OCI-LY7 (cell line): ENCODE results near the gene ATP5MC2. TPM values are rescaled to one million over a fixed set of nuclear protein-coding genes. Genes with fewer than 3 reads are reported as not detected.
A peak's percentile ranks its signal among the peaks of the same experiment; 100 is the strongest.

Experiments used
- BruUV-seq: library from RNA; stranded (reverse); fragments of 400-500 nt; replicated peaks from 2 replicates; lab custom pipeline; 2021; lab: Mats Ljungman, UMichigan
- CTCF ChIA-PET: fragments of 300-600 bp; sonication (Branson Sonifier 250); formaldehyde crosslinking; loops from one replicate; lab custom pipeline; 2022; ENCODE audit warnings: antibody characterized with exemption; ENCODE audit not compliant: unreplicated experiment; lab: Charles Lee
- POLR2A ChIA-PET: fragments of 300-600 bp; sonication (Branson Sonifier 250); formaldehyde crosslinking; loops from one replicate; lab custom pipeline; 2022; ENCODE audit warnings: antibody characterized with exemption; lab: Charles Lee
- DNase-seq: peaks from one replicate; pipeline ENCODE4 v3.0.0-alpha.2; 2015; ENCODE audit warnings: low spot score
- H2AFZ ChIP-seq: fragments of 200-600 bp; sonication (generic), shearing (Covaris generic); 2 replicates; pipeline ENCODE4 v1.6.1; 2014; ENCODE audit warnings: mild to moderate bottlenecking, antibody characterized with exemption, low read length, moderate library complexity
- H3K27ac ChIP-seq: fragments of 200-600 bp; sonication (generic); 2 replicates; pipeline ENCODE4 v1.5.1; 2014; ENCODE audit warnings: mixed run types, low read depth, mild to moderate bottlenecking, moderate library complexity, low read length, inconsistent platforms; ENCODE audit not compliant: poor library complexity, severe bottlenecking
- H3K36me3 ChIP-seq: fragments of 200-600 bp; sonication (generic); 2 replicates; pipeline ENCODE4 v1.6.1; 2014; ENCODE audit warnings: mild to moderate bottlenecking, antibody characterized with exemption, low read length, moderate library complexity, mixed read lengths; ENCODE audit not compliant: insufficient read depth
- H3K4me1 ChIP-seq: fragments of 200-600 bp; sonication (generic); 2 replicates; pipeline ENCODE4 v1.5.1; 2014; ENCODE audit warnings: mild to moderate bottlenecking, low read length; ENCODE audit not compliant: insufficient read depth, poor library complexity, severe bottlenecking
- H3K4me2 ChIP-seq: fragments of 200-600 bp; sonication (generic); 2 replicates; pipeline ENCODE4 v1.6.1; 2014; ENCODE audit warnings: mild to moderate bottlenecking, low read length
- H3K4me3 ChIP-seq: fragments of 200-600 bp; sonication (generic); 2 replicates; pipeline ENCODE4 v1.5.1; 2014; ENCODE audit warnings: mild to moderate bottlenecking, low read depth, low read length; ENCODE audit not compliant: poor library complexity, severe bottlenecking
- H3K79me2 ChIP-seq: fragments of 200-600 bp; sonication (generic); 2 replicates; pipeline ENCODE4 v1.6.1; 2016; ENCODE audit warnings: low read depth, mild to moderate bottlenecking, low read length, moderate library complexity, mixed read lengths; ENCODE audit not compliant: insufficient read depth
- H3K9me2 ChIP-seq: fragments of 200-600 bp; sonication (generic); 2 replicates; pipeline ENCODE4 v1.6.1; 2016; ENCODE audit warnings: mild to moderate bottlenecking, low read length, mixed read lengths; ENCODE audit not compliant: insufficient read depth
- H3K9me3 ChIP-seq: fragments of 200-600 bp; sonication (generic); 2 replicates; pipeline ENCODE4 v1.6.1; 2014; ENCODE audit warnings: mild to moderate bottlenecking, mixed run types, low read length, mixed read lengths
- H4K20me1 ChIP-seq: fragments of 200-600 bp; sonication (generic); 2 replicates; pipeline ENCODE4 v1.6.1; 2014; ENCODE audit warnings: mild to moderate bottlenecking, antibody characterized with exemption, low read length, moderate library complexity, mixed read lengths; ENCODE audit not compliant: insufficient read depth
- CTCF ChIP-seq: fragments of 200-600 bp; sonication (generic); conservative IDR thresholded peaks from 2 replicates; pipeline ENCODE4 v1.5.1; 2014; ENCODE audit warnings: mild to moderate bottlenecking, antibody characterized with exemption, low read length, moderate library complexity, mixed read lengths
- EZH2phosphoT487 ChIP-seq: fragments of 200-600 bp; sonication (generic); IDR thresholded peaks from 2 replicates; pipeline ENCODE4 v1.6.1; 2018; ENCODE audit warnings: low read depth, borderline replicate concordance, mild to moderate bottlenecking, mixed run types, antibody characterized with exemption, low read length, moderate library complexity, mixed read lengths
- intact Hi-C: fragments of 100-400 bp; cut with micrococcal nuclease; formaldehyde crosslinking; loops from one replicate; pipeline ENCODE4 v1.10.0; 2022; ENCODE audit not compliant: unreplicated experiment
- total RNA-seq, 2 experiments: library from RNA; depleted of rRNA in 1 of 2; stranded (reverse); fragments of >200 nt in 1 of 2; shearing (Covaris generic) in 1 of 2; gene quantifications; 2 replicates each; pipeline ENCODE4 v1.2.3, GENCODE V29; 2014 to 2022

ATP5MC2 gene
- total RNA-seq, 2 experiments from 2014 or later, result 374 to 500 TPM

DNA sequence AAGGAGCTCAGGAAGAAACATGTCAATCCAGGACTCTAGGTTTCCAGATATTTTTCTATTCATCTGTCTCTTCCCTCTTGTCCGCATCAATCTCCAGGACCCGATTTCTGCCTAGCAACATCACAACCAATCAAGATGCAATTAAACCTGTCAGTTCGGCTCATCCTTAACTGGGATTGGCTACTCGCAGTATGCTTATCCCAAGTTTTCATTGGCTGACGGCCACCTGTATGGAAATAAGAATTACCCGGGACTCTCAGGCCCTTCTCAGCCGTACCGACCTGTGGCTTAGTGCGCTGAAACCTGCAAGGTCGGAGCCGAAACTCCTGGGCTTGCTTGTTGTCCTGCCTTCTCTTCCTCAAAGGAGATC lies 20.4 kb upstream of the ATP5MC2 start:
- H3K9me3 ChIP-seq, result no peaks in the 10 kb centered on the region
- no peaks in the 10 kb centered on the region for H3K9me2 ChIP-seq
- ChIA-PET CTCF (no interaction called here), POLR2A (interaction anchor here (0.6 kb wide), 2 partner anchors 223 to 558 kb away, joined by 3 read pairs; no protein-coding TSS in a partner anchor)
- no peak overlapping the region for H3K4me3 ChIP-seq
- no peaks in the 10 kb centered on the region for H4K20me1 ChIP-seq
- H3K27ac ChIP-seq, result no peak overlapping the region
- H3K4me2 ChIP-seq, result no peak overlapping the region
- no peaks in the 10 kb centered on the region for H3K36me3 ChIP-seq
- no TSS peak for BruUV-seq
- H3K4me1 ChIP-seq, result peaks cover 3% of the 10 kb centered on the region
- TF ChIP-seq EZH2phosphoT487 (no peak), CTCF (no peak)
- H2AFZ ChIP-seq, result no peak overlapping the region
- peak; percentile 31 for DNase-seq
- intact Hi-C loops, result no loop called here
- no peaks in the 10 kb centered on the region for H3K79me2 ChIP-seq

DNA sequence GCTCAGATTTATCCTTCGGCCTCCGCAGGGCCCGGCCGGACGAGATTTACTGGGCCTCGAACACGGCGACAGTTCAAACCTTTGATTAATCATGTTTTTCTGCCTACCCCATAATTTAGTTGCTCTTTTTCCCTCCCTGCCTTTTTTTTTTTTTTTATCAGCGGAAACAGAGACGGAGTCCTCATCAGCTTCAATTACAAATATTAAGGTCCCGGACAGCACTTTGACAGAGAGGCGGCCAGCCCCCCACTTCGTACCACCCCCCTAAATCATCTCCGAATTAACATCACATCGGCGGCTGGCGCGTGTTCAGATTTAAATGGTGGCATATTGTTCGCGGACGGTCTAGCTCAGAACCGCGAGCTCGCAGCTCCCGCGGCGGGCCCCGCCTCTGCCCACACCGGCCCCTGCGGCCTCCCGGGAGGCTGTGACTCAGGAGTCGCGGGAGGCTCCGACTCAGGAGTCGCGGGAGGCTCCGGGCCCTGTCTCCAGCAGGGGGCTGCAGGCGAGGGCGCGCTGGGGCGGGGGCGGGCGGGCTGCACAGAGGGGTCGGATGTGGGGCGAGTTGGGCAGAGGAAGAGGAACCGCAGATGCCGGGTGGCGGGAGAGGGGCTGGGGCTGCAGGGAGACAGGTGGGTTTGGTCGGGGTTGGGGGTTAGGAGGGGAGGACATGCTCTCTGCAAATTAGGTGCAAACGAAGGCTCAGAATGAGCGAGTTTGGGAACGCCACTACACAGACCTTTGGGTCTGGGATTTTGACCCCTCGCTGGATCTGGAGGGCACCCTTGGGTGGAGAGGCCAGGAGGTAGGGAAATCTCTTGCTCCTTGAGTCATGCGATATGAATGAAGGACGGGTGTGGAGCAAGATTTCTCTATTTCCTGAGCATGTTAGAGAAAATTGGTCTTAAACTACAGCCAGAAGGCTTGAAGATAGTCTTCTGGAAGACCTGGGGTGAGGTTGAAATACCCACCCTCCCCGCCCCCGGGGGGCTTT lies 19.6 kb upstream of the ATP5MC2 start:
- Histone ChIP-seq H3K27ac (no peak overlapping the region), H3K4me1 (peaks cover 3% of the 10 kb centered on the region), H4K20me1 (no peaks in the 10 kb centered on the region), H3K36me3 (no peaks in the 10 kb centered on the region), H3K9me3 (no peaks in the 10 kb centered on the region), H3K9me2 (no peaks in the 10 kb centered on the region), H3K79me2 (no peaks in the 10 kb centered on the region), H3K4me2 (no peak overlapping the region), H2AFZ (no peak overlapping the region), H3K4me3 (no peak overlapping the region)
- ChIA-PET CTCF (no interaction called here), POLR2A (interaction anchor here (1.1 kb wide), 1 partner anchor 33 kb away, joined by 3 read pairs; no protein-coding TSS in a partner anchor)
- DNase-seq, result no peak
- no TSS peak for BruUV-seq
- TF ChIP-seq EZH2phosphoT487, result no peak; the same call in 1 of the 2 replicates
- TF ChIP-seq CTCF, result no peak
- intact Hi-C loops, result no loop called here

GRCh38 chr12:53694756-53695151 lies 18.9 kb upstream of the ATP5MC2 start:
- Histone ChIP-seq H3K36me3 (no peaks in the 10 kb centered on the region), H3K4me3 (no peak overlapping the region), H3K4me2 (no peak overlapping the region)

More at GRCh38 chr12:53694756-53695151, 18.9 kb upstream of the ATP5MC2 start:
- BruUV-seq, result no TSS peak
- intact Hi-C loops, result no loop called here
- H3K9me3 ChIP-seq, result no peaks in the 10 kb centered on the region
- no peaks in the 10 kb centered on the region for H3K9me2 ChIP-seq
- ChIA-PET POLR2A (interaction anchor here (1.1 kb wide), 1 partner anchor 34 kb away, joined by 3 read pairs; no protein-coding TSS in a partner anchor), CTCF (no interaction called here)
- no peak overlapping the region for H3K27ac ChIP-seq
- H3K4me1 ChIP-seq, result peaks cover 3% of the 10 kb centered on the region
- TF ChIP-seq EZH2phosphoT487, result no peak
- no peak overlapping the region for H2AFZ ChIP-seq
- H3K79me2 ChIP-seq, result no peaks in the 10 kb centered on the region
- no peaks in the 10 kb centered on the region for H4K20me1 ChIP-seq
- DNase-seq, result no peak
